GM12878 (cell line): ENCODE results near the gene SIRT5. TPM values are rescaled to one million over a fixed set of nuclear protein-coding genes. Genes with fewer than 3 reads are reported as not detected.

Experiments
- ATAC-seq: fragments of 200-7000 bp; cut with Tn5 transposase; 3 replicates; pipeline ENCODE4 v1.9.1; 2020; ENCODE audit warnings: mild to moderate bottlenecking, moderate library complexity
- BruUV-seq: library from RNA; stranded (reverse); fragments of 400-500 nt; replicated peaks from 2 replicates; lab custom pipeline; 2021; lab: Mats Ljungman, UMichigan
- CTCF ChIA-PET: fragments of 300-600 bp; sonication (Branson Sonifier 250); formaldehyde crosslinking; extraction: SDS; loops from one replicate; lab custom pipeline; 2021; ENCODE audit warnings: inconsistent platforms; lab: Yijun Ruan, JAX
- POLR2A ChIA-PET: fragments of 350-600 bp; formaldehyde crosslinking; extraction: SDS; loops from one replicate; lab custom pipeline; 2021; ENCODE audit warnings: inconsistent platforms; lab: Charles Lee
- RAD21 ChIA-PET: fragments of 300-600 bp; sonication (Branson Sonifier 250); formaldehyde crosslinking; loops from one replicate; lab custom pipeline; 2023; ENCODE audit warnings: antibody characterized with exemption; ENCODE audit not compliant: unreplicated experiment; lab: Charles Lee
- SMC1A ChIA-PET: fragments of 300-600 bp; sonication (Branson Sonifier 250); formaldehyde crosslinking; loops from one replicate; lab custom pipeline; 2023; ENCODE audit not compliant: unreplicated experiment, uncharacterized antibody; lab: Charles Lee
- DNase-seq: peaks from one replicate; pipeline ENCODE4 v3.0.0-alpha.2; 2011; ENCODE audit warnings: low read depth, low spot score
- FAIRE-seq: peaks from 3 replicates; lab custom pipeline; 2011; peaks lifted over from hg19 to GRCh38; lab: Jason Lieb, UNC
- H2AFZ ChIP-seq: 2 replicates; pipeline ENCODE4 v1.6.0; 2011; ENCODE audit warnings: low read depth, low read length, control low read depth; ENCODE audit not compliant: control insufficient read depth
- H3K27ac ChIP-seq: 2 replicates; pipeline ENCODE4 v1.5.1; 2011; ENCODE audit warnings: control low read depth; ENCODE audit not compliant: control insufficient read depth, insufficient read depth
- H3K27me3 ChIP-seq, 2 experiments: replicated peaks in 1 of 2; 2 replicates each; pipeline versions ENCODE4 v1.6.0 to v1.6.1; 2011; ENCODE audit warnings: low read length in 1 of 2; ENCODE audit not compliant: control insufficient read depth in 2 of 2, insufficient read depth in 2 of 2
- H3K36me3 ChIP-seq, 2 experiments: 2 replicates each; pipeline ENCODE4 v1.5.1; 2011; ENCODE audit warnings: low read length in 1 of 2; ENCODE audit not compliant: control insufficient read depth in 2 of 2, insufficient read depth in 2 of 2
- H3K4me1 ChIP-seq: 2 replicates; pipeline ENCODE4 v1.6.1; 2011; ENCODE audit warnings: mild to moderate bottlenecking, low read length, moderate library complexity, mixed read lengths; ENCODE audit not compliant: control insufficient read depth, insufficient read depth
- H3K4me2 ChIP-seq: 2 replicates; pipeline ENCODE4 v1.6.0; 2011; ENCODE audit warnings: control low read depth; ENCODE audit not compliant: control insufficient read depth, insufficient read depth
- H3K4me3 ChIP-seq: fragments of 200-600 bp; sonication (generic); 2 replicates; pipeline ENCODE4 v1.5.1; 2016
- H3K79me2 ChIP-seq: 2 replicates; pipeline ENCODE4 v1.6.0; 2011; ENCODE audit warnings: low read length; ENCODE audit not compliant: control insufficient read depth, insufficient read depth
- H3K9ac ChIP-seq: 2 replicates; pipeline ENCODE4 v1.8.0; 2011; ENCODE audit warnings: low read length, control low read depth, mixed read lengths; ENCODE audit not compliant: control insufficient read depth, insufficient read depth
- H3K9me3 ChIP-seq: replicated peaks from 3 replicates; pipeline ENCODE4 v1.5.1; 2011; ENCODE audit warnings: mild to moderate bottlenecking, low read length; ENCODE audit not compliant: control insufficient read depth, insufficient read depth
- H4K20me1 ChIP-seq: 2 replicates; pipeline ENCODE4 v1.6.0; 2011; ENCODE audit not compliant: control insufficient read depth, insufficient read depth
- EGR1 ChIP-seq, 2 experiments: IDR thresholded peaks; 1 replicate in 1 of 2; 2 replicates in 1 of 2; pipeline ENCODE4 v1.6.1; 2011 to 2012; ENCODE audit warnings: low read depth in 2 of 2, low read length in 2 of 2, borderline replicate concordance in 1 of 2, mild to moderate bottlenecking in 1 of 2, moderate library complexity in 1 of 2
- EP300 ChIP-seq, 2 experiments: fragments of 150-350 bp in 1 of 2; IDR thresholded peaks; 2 replicates each; pipeline ENCODE4 v1.6.1; 2011 to 2012; ENCODE audit warnings: low read depth in 2 of 2, low read length in 2 of 2, borderline replicate concordance in 1 of 2, improper control_type of control experiment in 1 of 2, inconsistent platforms in 1 of 2; ENCODE audit not compliant: control insufficient read depth in 1 of 2
- HDAC2 ChIP-seq: fragments of 200-600 bp; sonication (generic); IDR thresholded peaks from 2 replicates; pipeline ENCODE4 v1.6.1; 2017
- KAT2A ChIP-seq: conservative IDR thresholded peaks from 2 replicates; pipeline ENCODE4 v1.6.1; 2011; ENCODE audit warnings: low read depth, low read length; ENCODE audit not compliant: control insufficient read depth
- KDM1A ChIP-seq: fragments of 200-600 bp; sonication (generic); IDR thresholded peaks from 2 replicates; pipeline ENCODE4 v1.6.1; 2016; ENCODE audit warnings: borderline replicate concordance
- SKIL ChIP-seq: fragments of 450-650 bp; IDR thresholded peaks from 2 replicates; pipeline ENCODE4 v1.6.1; 2017; ENCODE audit warnings: mild to moderate bottlenecking, low read depth, inconsistent platforms; ENCODE audit not compliant: poor library complexity, severe bottlenecking
- SREBF1 ChIP-seq: IDR thresholded peaks from 2 replicates; pipeline ENCODE4 v1.6.1; 2012; ENCODE audit warnings: mild to moderate bottlenecking, low read length
- ZBTB11 ChIP-seq: fragments of 450-650 bp; formaldehyde crosslinking; IDR thresholded peaks from 2 replicates; pipeline ENCODE4 v1.5.0; 2022; ENCODE audit warnings: mild to moderate bottlenecking, missing genetic modification characterization
- ZBTB40 ChIP-seq: fragments of 450-650 bp; IDR thresholded peaks from 2 replicates; pipeline ENCODE4 v1.6.1; 2016; ENCODE audit warnings: mild to moderate bottlenecking, moderate library complexity, borderline replicate concordance
- ZSCAN29 ChIP-seq: fragments of 450-650 bp; IDR thresholded peaks from 2 replicates; pipeline ENCODE4 v1.6.1; 2017; ENCODE audit warnings: mild to moderate bottlenecking, moderate library complexity
- ZZZ3 ChIP-seq: IDR thresholded peaks from 2 replicates; pipeline ENCODE4 v1.6.1; 2011; ENCODE audit warnings: low read depth; ENCODE audit not compliant: control insufficient read depth, insufficient read length
- whole genome bisulfite sequencing: methylation state at CpG from one replicate; pipeline ENCODE4 v1.1.6; 2016; ENCODE audit warnings: low lambda C conversion rate; ENCODE audit not compliant: insufficient replicate concordance, insufficient coverage; ENCODE audit errors: missing lambda C conversion rate; 5-methylcytosine and 5-hydroxymethylcytosine counted together
- in situ Hi-C: fragments of 300-500 bp; cut with MboI; formaldehyde crosslinking; loops from 9 replicates; pipeline ENCODE4 v1.14.3; 2018; ENCODE audit warnings: mixed read lengths
- intact Hi-C: fragments of 100-400 bp; cut with micrococcal nuclease; formaldehyde crosslinking; loops from one replicate; pipeline ENCODE4 v1.14.2; 2022; ENCODE audit not compliant: unreplicated experiment
- polyA plus RNA-seq, 11 experiments: library from polyadenylated mRNA; depleted of rRNA in 4 of 11; unstranded in 6 of 11; stranded (reverse) in 5 of 11; fragments of >200 nt; fragmentation: Nextera tagmentation in 4 of 11; fragmentation: Illumina TruSeq in 1 of 11; extraction: Ambion mirVana in 4 of 11; extraction: Trizol in 1 of 11; gene quantifications; 1 replicate in 1 of 11; 2 replicates in 10 of 11; pipeline versions ENCODE4 v1.2.1 to v1.2.3, GENCODE V29; 2011 to 2016; ENCODE audit warnings: inconsistent platforms in 2 of 11, missing spikeins in 2 of 11, low read depth in 1 of 11
- total RNA-seq, 4 experiments: library from RNA; depleted of rRNA in 3 of 4; stranded (reverse); fragments of >200 nt in 3 of 4; fragmentation: Illumina TruSeq in 1 of 4; extraction: Trizol in 1 of 4; gene quantifications; 2 replicates each; pipeline versions ENCODE4 v1.2.1 to v1.2.3, GENCODE V29; 2013 to 2021

Gene SIRT5
- total and polyA plus RNA-seq, 10 of the 15 experiments (the other 5 are each of a cell fraction or from before 2014, with no cell fraction given): 1.7 to 12.4 (median 10.0) TPM

GRCh38 chr6:13633343-13633742, 58.9 kb downstream of the SIRT5 start (continued):
- TF ChIP-seq ZBTB40 (no peak), EGR1 (IDR thresholded peaks at IDR 0.05; ENCODE audit: borderline replicate concordance in 1 of 2, low read depth in 2 of 2, low read length in 2 of 2) (no peak), KDM1A (no peak), EP300 (IDR thresholded peaks at IDR 0.05; ENCODE audit: borderline replicate concordance in 1 of 2, control insufficient read depth in 1 of 2, low read depth in 2 of 2, low read length in 2 of 2) (no peak), ZZZ3 (no peak)

GRCh38 chr6:13635948-13636658, 61.7 kb downstream of the SIRT5 start:
- Histone ChIP-seq H4K20me1 (no peaks in the 10 kb centered on the region), H3K4me1 (no peaks in the 10 kb centered on the region), H3K79me2 (no peaks in the 10 kb centered on the region), H2AFZ (no peak overlapping the region), H3K36me3 (peaks cover 0 to 16% of the 10 kb centered on the region in 2 experiments; a peak in 2 of 4 replicates), H3K4me2 (no peak overlapping the region), H3K27me3 (no peaks in the 10 kb centered on the region), H3K9ac (no peak overlapping the region), H3K4me3 (no peak overlapping the region), H3K9me3 (no peaks in the 10 kb centered on the region), H3K27ac (no peak overlapping the region)
- in situ Hi-C loops (no loop called here), intact Hi-C loops (no loop called here)
- ATAC-seq: no peak
- CTCF ChIA-PET: interaction anchor here (1.0 to 3.3 kb wide), 4 partner anchors 12 to 61 kb away, joined by 3 to 22 read pairs (median 4); partner anchors contain the start of genes NOL7 and SIRT5
- SMC1A ChIA-PET: interaction anchor here (0.8 to 1.4 kb wide), 7 partner anchors 10 to 26 kb away, joined by 3 to 4 read pairs (median 3); no protein-coding TSS in a partner anchor
- POLR2A ChIA-PET: no interaction called here
- FAIRE-seq: no peak
- 63% methylated on average over 4 of the region's 4 CpGs for WGBS
- DNase-seq: no peak
- no TSS peak for BruUV-seq
- RAD21 ChIA-PET: no interaction called here
- TF ChIP-seq ZBTB11 (CRISPR knock-in tag) (no peak), ZSCAN29 (no peak), HDAC2 (no peak), KAT2A (no peak), SREBF1 (no peak), SKIL (no peak), KDM1A (no peak)
